GM21390 (cell line): ENCODE results near the gene LTBP4.
"Not testable (repeated sequence)": the region's sequence is repeated elsewhere in the genome, so short reads cannot be mapped to it uniquely, and the experiment has no call there.

ENCODE experiments used
- ATAC-seq: cut with Tn5 transposase; IDR thresholded peaks from one replicate; pipeline ENCODE4 v1.9.1; 2021; ENCODE audit not compliant: unreplicated experiment

The LTBP4 gene

GRCh38 chr19:40624369-40625153 is 23.4 kb downstream of the LTBP4 start:
- not testable (repeated sequence) for ATAC-seq

- no peak for ATAC-seq
Observed at GRCh38 chr19:40625406-40626120, 24.4 kb downstream of the LTBP4 start.

GRCh38 chr19:40626918-40627317 is 25.7 kb downstream of the LTBP4 start:
- ATAC-seq: no peak

GRCh38 chr19:40627486-40628279 is 26.5 kb downstream of the LTBP4 start:
- ATAC-seq: no peak

GRCh38 chr19:40629346-40629745 is 28.2 kb downstream of the LTBP4 start:
- no peak for ATAC-seq

GRCh38 chr19:40630571-40631160 is 29.5 kb downstream of the LTBP4 start:
- no peak for ATAC-seq

GRCh38 chr19:40632311-40633036 is 31.3 kb downstream of the LTBP4 start:
- no peak for ATAC-seq

GRCh38 chr19:40633207-40633606 is 32.0 kb downstream of the LTBP4 start:
- no peak for ATAC-seq

- ATAC-seq: no peak
Observed at GRCh38 chr19:40638327-40638726, 37.2 kb downstream of the LTBP4 start.

- ATAC-seq: no peak
Observed at GRCh38 chr19:40639638-40639982, 38.4 kb downstream of the LTBP4 start.

GRCh38 chr19:40640744-40641143 is 39.6 kb downstream of the LTBP4 start:
- no peak for ATAC-seq

- no peak for ATAC-seq
Observed at GRCh38 chr19:40641281-40641680, 40.1 kb downstream of the LTBP4 start.

GRCh38 chr19:40642051-40642706 is 41.0 kb downstream of the LTBP4 start:
- ATAC-seq: no peak

- no peak for ATAC-seq
Observed at GRCh38 chr19:40642757-40643305, 41.7 kb downstream of the LTBP4 start.

- no peak for ATAC-seq
Observed at GRCh38 chr19:40646743-40647254, 45.6 kb downstream of the LTBP4 start.

GRCh38 chr19:40649903-40650675 is 48.9 kb downstream of the LTBP4 start:
- not testable (repeated sequence) for ATAC-seq

GRCh38 chr19:40650749-40651305 is 49.7 kb downstream of the LTBP4 start:
- ATAC-seq: no peak

GRCh38 chr19:40652303-40652702 is 51.1 kb downstream of the LTBP4 start:
- ATAC-seq: not testable (repeated sequence)
